ENCODE results near the gene PPARGC1A.

DNA sequence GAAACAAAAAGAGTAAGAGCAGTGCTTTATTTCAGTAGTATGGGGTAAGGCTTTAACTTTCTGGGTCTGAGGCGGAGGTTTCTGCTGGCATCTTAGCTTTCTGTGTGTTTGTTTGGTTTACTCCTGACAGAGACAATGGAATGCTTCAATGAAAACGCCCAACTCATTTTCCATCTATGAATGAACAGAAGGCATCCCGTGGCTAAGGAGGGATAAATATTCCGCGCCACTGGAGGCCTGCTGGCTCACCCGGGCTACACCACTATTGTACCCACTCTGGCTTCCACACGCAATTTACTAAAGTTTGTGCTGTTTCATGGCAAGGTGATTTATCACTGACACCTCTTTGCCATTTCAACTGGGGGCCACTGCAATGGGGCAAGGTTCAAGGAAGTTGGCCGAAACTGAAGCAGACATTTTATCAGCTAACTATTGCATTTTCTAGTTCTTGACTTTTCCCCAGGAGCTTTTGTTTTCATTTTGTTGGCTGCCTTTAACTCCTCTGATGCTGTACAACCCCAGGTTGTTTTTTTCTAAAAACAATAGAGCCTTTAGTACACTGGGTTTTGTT is 32.8 kb upstream of the PPARGC1A start:
- TF ChIP-seq, protein P1, sequence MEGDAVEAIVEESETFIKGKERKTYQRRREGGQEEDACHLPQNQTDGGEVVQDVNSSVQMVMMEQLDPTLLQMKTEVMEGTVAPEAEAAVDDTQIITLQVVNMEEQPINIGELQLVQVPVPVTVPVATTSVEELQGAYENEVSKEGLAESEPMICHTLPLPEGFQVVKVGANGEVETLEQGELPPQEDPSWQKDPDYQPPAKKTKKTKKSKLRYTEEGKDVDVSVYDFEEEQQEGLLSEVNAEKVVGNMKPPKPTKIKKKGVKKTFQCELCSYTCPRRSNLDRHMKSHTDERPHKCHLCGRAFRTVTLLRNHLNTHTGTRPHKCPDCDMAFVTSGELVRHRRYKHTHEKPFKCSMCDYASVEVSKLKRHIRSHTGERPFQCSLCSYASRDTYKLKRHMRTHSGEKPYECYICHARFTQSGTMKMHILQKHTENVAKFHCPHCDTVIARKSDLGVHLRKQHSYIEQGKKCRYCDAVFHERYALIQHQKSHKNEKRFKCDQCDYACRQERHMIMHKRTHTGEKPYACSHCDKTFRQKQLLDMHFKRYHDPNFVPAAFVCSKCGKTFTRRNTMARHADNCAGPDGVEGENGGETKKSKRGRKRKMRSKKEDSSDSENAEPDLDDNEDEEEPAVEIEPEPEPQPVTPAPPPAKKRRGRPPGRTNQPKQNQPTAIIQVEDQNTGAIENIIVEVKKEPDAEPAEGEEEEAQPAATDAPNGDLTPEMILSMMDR (IDR thresholded peaks at IDR 0.05) = no peak
- no peak for TF ChIP-seq POLR2A (IDR thresholded peaks at IDR 0.05)
- TF ChIP-seq EP300 (IDR thresholded peaks at IDR 0.05) = no peak

Data from ovary (tissue), 3 donors.